Activated effector memory CD4-positive, alpha-beta T cell treated with anti-CD3 and anti-CD28 coated beads, Interleukin-2, amount 50 U/mL, for 16 hours (primary cell): Measurements from ENCODE around the gene ZSCAN21.
"Not testable (repeated sequence)": the region's sequence is repeated elsewhere in the genome, so short reads cannot be mapped to it uniquely, and the experiment has no call there.

Experiments used
- DNase-seq: peaks from one replicate; pipeline ENCODE4 v3.0.0-alpha.2; 2020

The ZSCAN21 gene

DNA sequence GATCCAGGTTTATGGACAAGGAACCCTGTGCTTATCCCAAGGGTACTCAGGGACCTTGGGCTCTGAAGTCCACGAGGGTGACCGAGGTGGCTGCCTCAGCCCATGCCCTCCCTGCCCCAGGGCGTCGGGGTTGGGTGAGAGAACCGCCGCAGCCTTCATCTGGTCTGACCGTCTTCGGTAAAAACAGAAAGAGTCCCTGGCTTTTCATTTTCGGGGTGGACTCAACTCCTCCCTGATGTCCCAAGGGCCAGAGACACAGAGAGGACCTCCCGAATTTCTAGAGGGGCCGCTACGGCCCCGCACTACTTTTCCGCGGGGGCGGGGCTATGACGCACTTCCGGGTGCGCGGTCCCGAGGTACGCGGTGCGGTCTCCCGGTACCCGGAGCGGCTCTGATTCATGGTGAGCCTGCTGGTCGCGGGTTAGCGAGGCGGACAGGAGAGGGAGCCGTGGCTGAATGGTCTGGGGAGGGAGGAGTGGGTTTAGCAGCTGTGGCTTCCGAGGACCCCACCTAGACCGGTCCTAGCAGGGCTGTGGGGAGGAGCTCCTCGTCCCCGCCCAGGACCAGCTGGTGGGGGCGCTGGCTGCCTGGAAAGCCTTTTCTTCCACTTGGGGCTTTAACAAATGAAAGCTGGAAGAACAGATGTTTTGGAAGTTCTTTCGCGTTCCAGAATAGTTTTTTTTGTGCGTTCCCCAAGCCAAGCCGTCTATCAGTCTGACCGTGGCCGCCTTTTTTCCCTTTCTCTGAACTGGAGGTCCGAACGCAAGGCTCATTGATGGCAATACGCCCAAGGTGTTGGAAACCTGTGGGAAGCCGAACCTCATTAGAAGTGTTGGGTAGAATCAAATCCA is at the start of gene ZSCAN21:
ZSCAN21 (plus strand) TSS at position 334 of the 851 bp plus-strand sequence. CDS start 7,233 bp downstream, outside the sequence.
- peak; percentile 94 for DNase-seq

DNA sequence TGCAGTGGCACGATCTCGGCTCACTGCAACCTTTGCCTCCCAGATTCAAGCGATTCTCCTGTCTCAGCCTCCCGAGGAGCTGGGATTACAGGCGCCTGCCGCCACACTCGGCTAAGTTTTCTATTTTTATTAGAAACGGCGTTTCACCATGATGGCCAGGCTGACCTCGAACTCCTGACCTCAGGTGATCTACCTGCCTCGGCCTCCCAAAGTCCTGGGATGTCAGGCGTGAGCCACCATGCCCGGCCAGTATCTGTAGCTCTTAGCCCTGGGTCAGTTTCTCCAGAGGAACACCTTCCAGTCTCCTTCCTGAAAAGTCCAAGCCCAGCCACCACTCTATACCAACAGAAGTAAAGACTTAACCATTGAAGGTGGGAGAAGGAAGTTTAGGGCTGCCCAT is 49.3 kb upstream of the ZSCAN21 start:
- no peak for DNase-seq

DNA sequence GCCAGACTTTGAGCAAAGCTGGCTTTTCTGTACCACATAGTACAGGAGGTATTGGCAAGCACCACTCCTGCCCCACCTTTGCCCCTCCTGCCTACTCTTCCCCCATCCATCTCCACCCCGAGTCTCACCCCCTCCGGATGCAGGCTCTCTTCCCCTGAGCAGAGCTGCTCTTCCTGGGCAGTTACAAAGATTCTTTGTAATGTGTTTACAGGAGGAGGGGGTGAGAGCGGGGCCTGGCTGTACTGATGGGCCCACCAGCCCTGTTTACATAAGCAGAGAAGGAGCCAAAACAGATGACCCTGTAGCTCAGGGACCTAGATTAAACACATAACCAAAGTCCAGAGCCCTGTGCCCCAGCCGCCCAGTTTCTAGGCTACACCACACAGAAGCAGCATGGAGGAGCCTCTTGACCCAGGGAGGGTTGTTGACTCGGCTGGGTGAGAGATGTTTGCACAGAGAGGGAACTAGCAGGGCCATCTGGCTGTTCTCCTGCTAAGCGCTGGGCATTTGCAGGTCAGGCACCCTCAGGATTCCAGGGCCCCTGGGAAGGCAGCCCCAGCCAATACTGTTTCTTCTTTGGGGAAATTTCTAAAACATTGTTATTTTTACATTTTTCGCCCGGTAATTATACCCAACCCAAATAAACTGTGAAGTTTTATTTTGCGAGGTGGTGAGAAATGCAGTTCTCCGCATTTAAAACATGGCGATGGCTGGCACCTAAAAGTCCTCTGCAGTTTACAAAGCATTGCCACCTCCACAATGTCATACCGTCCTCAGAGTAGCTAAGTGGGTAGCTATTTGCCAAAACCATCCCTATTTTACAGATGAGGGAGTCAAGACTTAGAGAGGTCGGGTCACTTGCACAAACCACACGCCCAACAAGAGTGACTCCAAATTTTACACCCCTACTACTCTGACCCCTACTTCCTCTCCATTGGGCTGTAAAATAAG is 45.6 kb upstream of the ZSCAN21 start:
- DNase-seq = no peak

DNA sequence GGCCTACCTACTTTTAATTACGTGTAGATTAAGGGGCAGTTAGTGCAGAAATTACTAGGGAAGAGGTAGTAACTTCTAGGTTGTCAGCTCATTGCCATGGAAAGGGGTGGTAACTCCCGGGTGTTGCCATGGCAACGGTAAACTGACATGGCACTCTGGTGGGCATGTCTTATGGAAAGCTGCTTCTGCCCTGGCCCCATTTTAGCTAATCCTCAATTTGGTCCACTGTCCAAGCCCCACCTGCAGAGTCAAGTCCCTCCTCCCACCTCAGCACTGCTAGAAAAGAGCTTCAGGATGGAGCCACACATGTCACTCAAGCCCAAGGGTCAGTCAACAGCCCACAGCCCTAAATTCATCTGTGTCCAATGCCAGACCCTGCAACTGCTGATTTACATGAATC is 41.7 kb upstream of the ZSCAN21 start:
- no peak for DNase-seq

DNA sequence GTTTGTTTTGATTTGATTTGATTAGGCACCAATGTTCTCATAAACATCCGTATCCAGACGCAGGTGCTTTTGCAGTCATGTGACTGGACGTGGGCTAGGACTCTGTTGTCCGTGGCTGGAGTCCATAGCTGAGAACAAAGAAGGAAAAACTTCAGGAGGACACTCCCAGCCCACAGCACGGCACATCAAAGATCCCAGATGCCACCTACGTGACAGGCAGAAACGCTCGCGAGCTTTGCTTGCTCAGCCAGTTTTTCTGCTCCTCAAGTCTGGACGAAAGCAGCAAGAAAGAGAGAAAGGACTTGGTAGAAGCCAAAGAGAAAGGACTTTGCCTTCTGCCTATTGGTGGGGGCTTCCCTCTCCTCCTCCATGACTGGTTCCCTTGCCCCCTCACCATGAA is 41.0 kb upstream of the ZSCAN21 start:
- no peak for DNase-seq

DNA sequence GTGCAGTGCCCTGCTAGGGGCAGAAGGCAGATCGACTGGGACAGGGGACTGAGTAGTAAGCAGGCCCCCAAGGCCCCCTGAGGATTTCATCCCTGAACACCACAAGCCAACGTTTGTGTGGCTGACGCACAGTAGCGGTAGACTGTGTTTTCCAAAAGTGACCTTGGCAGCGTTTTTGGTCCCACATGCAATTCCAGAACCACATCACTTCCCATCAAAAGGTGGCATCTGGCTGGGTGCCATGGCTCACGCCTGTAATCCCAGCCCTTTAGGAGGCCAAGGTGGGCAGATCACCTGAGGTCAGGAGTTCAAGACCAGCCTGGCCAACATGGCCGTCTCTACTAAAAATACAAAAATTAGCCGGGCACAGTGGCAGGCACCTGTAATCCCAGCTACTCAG is 39.6 kb upstream of the ZSCAN21 start:
- not testable (repeated sequence) for DNase-seq

GRCh38 chr7:100010901-100011300 is 38.7 kb upstream of the ZSCAN21 start:
- DNase-seq = no peak

- DNase-seq = no peak
These were observed 38.1 kb upstream of the ZSCAN21 start for GRCh38 chr7:100011516-100011915.

GRCh38 chr7:100012385-100013327 is 36.9 kb upstream of the ZSCAN21 start:
- DNase-seq = not testable (repeated sequence)

DNA sequence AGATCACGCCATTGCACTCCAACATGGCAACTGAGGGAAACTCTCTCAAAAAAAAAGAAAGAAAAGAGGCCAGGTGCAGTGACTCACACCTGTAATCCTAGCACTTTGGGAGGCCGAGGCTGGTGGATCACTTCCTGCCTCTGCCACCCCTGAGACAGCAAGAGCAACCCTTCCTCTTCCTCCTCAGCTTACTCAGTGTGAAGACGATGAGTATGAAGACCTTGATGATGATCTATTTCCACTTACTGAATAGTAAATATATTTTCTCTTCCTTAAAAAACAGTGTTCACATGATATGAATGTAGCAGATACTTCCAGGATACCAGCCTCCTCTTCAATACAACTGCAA is 36.3 kb upstream of the ZSCAN21 start:
- no peak for DNase-seq

GRCh38 chr7:100015232-100016214 is 34.1 kb upstream of the ZSCAN21 start, which contains the start of gene ZKSCAN1:
TSS of gene ZKSCAN1 (plus strand) at chr7:100015596. CDS start at chr7:100023507, 7,911 bp downstream.
- DNase-seq = peak; percentile 94

DNA sequence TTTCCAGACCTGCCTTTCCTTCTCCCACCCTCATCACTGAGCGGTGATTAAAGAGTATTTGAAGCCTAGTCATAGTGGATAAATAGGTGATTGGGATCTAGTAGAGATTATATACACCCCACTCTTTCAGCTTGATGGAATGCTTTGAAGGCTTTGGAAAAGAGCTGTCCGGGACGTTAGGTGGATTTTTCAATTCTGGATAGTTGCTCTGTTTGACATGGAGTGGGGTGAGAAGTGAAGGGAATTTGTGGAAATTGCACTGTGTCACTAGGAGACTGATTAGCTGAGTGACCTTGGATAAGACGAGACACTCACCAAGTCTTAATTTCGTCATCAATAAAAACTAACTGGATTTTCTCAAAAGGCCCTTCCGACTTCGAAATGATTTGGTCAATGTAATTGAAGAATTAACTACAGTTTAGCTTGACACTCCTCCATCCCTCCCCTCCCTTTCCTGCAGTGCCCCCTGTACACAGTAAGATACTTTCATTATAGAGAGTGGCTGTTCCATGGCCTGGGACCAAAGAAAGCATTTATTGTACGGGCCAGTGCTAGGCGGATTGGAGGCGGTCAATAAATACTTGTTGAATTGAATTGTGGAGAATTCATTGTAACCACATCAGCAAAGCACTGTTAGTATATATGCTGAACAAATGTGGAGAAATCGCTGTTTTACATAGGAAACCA is 33.2 kb upstream of the ZSCAN21 start:
- no peak for DNase-seq

DNA sequence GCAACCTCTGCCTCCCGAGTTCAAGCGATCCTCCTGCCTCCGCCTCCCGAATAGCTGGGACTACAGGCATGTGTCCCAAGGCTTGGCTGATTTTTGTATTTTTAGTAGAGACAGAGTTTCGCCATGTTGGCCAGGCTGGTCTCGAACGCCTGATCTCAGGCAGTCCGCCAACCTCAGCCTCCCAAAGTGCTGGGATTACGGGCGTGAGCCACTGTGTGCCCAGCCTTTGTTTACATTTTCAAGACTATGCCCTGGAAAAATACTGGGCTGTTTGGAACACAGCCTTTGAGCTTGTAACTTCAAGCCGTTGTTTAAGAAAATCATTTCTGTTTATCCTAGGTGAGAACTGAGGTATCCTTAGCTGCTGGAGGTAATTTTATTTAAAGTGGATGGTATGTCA is 32.3 kb upstream of the ZSCAN21 start:
- no peak for DNase-seq

GRCh38 chr7:100017875-100018274 is 31.7 kb upstream of the ZSCAN21 start:
- no peak for DNase-seq

DNA sequence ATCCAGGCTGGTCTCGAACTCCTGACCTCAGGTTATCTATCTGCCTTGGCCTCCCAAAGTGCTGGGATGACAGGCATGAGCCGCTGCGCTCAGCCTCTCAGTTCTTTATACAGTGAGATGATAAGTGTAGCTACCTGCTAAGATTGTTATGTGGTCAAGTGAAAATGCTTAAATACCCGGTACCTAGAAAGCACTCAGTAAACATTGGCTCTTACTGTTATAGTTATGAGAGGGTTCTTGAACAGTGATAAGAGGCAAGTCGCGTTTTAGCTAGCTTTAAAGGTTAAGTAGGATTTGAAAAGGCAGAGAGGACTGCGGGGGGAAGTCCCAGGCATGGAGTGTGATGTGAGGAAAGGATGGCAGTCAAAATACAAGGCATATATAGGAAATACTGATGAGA is 29.7 kb upstream of the ZSCAN21 start:
- no peak for DNase-seq

DNA sequence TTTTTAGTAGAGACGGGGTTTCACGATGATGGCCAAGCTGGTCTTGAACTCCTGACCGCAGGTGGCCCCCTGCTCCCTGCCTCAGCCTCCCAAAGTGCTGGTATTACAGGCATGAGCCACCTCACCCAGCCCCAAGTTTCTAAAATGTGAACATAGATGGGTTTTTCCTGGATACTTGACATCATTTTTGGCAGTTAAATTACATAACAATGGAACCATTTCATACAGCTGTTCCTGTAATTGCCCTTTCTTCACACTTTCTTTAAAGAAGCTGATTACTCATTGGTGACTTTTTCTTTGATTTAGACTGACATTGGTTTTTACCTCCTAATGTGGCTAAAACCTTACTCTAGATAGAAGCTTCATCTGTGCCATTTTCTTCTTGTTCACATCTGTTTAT is 28.3 kb upstream of the ZSCAN21 start:
- DNase-seq = no peak

GRCh38 chr7:100022621-100023020 is 27.0 kb upstream of the ZSCAN21 start:
- DNase-seq = no peak

- no peak for DNase-seq
These were observed 26.0 kb upstream of the ZSCAN21 start for GRCh38 chr7:100023526-100023925.

GRCh38 chr7:100024020-100024619 is 25.5 kb upstream of the ZSCAN21 start:
- DNase-seq = no peak

DNA sequence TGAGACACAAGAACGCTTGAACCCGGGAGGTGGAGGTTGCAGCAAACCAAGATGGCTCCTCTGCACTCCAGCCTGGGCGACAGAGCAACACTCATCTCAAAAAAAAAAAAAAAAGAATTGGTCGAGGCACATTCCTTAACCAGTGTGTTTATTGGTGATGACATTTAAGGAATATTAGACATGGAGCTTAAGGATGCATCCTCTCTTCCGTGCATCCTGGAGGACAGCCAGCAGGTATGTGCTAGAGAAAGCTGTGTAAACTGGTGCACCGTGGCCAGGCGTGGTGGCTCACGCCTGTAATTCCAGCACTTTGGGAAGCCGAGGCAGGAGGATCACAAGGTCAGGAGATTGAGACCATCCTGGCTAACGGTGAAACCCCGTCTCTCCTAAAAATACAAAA is 22.4 kb upstream of the ZSCAN21 start:
- DNase-seq = no peak
